ENCODE results near the gene NRG3. TPM values are rescaled to one million over a fixed set of nuclear protein-coding genes. Genes with fewer than 3 reads are reported as not detected.

NRG3 gene
- total and polyA plus RNA-seq, 12 donors: 0.03 to 0.73 (median 0.13) TPM; not detected in 5

- intact Hi-C loops (cut with DNase I): no loop called here
- H3K4me1 ChIP-seq: no peaks in the 10 kb centered on the region
- H3K27me3 ChIP-seq: no peaks in the 10 kb centered on the region
- no peak for TF ChIP-seq CTCF (IDR thresholded peaks at IDR 0.05)
- H3K27ac ChIP-seq: no peak overlapping the region
- ATAC-seq (no peak), DNase-seq (no peak)
- no peak overlapping the region for H3K4me3 ChIP-seq
- no peaks in the 10 kb centered on the region for H3K36me3 ChIP-seq
- H3K9me3 ChIP-seq: peaks cover 0 to 5% (median 0%) of the 10 kb centered on the region in 11 donors
- WGBS, 2 donors: 78 to 82% methylated on average over 2 of the region's 2 CpGs
Observed at GRCh38 chr10:82084496-82084895, 209.5 kb downstream of the NRG3 start.

GRCh38 chr10:82084904-82085303 is 209.9 kb downstream of the NRG3 start:
- Histone ChIP-seq H3K27ac (no peak overlapping the region), H3K9me3 (peaks cover 0 to 5% (median 0%) of the 10 kb centered on the region in 11 donors), H3K27me3 (no peaks in the 10 kb centered on the region), H3K4me3 (no peak overlapping the region), H3K36me3 (no peaks in the 10 kb centered on the region), H3K4me1 (no peaks in the 10 kb centered on the region)
- no peak for ATAC-seq
- 70% methylated on average over 7 of the region's 7 CpGs for WGBS, 2 donors
- DNase-seq: no peak
- intact Hi-C loops (cut with DNase I): no loop called here
- TF ChIP-seq CTCF (IDR thresholded peaks at IDR 0.05): no peak

GRCh38 chr10:82089327-82089726 is 214.3 kb downstream of the NRG3 start:
- no peak for TF ChIP-seq CTCF (IDR thresholded peaks at IDR 0.05)
- ATAC-seq: no peak
- intact Hi-C loops (cut with DNase I): no loop called here

GRCh38 chr10:82091413-82091812 is 216.4 kb downstream of the NRG3 start:
- WGBS, 2 donors: 75 to 85% methylated on average over 4 of the region's 4 CpGs

More at GRCh38 chr10:82089327-82089726, 214.3 kb downstream of the NRG3 start:
- H3K4me1 ChIP-seq: no peaks in the 10 kb centered on the region
- H3K27ac ChIP-seq: no peak overlapping the region
- no peak overlapping the region for H3K4me3 ChIP-seq
- 31 to 33% methylated on average over 2 of the region's 2 CpGs for WGBS, 2 donors
- no peaks in the 10 kb centered on the region for H3K36me3 ChIP-seq
- H3K9me3 ChIP-seq: peaks cover 0 to 5% (median 0%) of the 10 kb centered on the region in 11 donors
- DNase-seq: no peak
- no peaks in the 10 kb centered on the region for H3K27me3 ChIP-seq

More at GRCh38 chr10:82091413-82091812, 216.4 kb downstream of the NRG3 start:
- Histone ChIP-seq H3K4me1 (no peaks in the 10 kb centered on the region), H3K36me3 (no peaks in the 10 kb centered on the region), H3K27me3 (no peaks in the 10 kb centered on the region), H3K27ac (no peak overlapping the region), H3K9me3 (peaks cover 0 to 2% (median 0%) of the 10 kb centered on the region in 11 donors), H3K4me3 (no peak overlapping the region)
- TF ChIP-seq CTCF (IDR thresholded peaks at IDR 0.05): no peak
- DNase-seq: no peak
- ATAC-seq: no peak
- intact Hi-C loops (cut with DNase I): no loop called here

Data from heart right ventricle (tissue), 16 donors.